ENCODE measurements around the gene PNLIPRP2.

PNLIPRP2 gene

GRCh38 chr10:116610443-116611152, 10.2 kb upstream of the PNLIPRP2 start:
- H3K9me3 ChIP-seq, result no peaks in the 10 kb centered on the region
- H3K36me3 ChIP-seq, result no peaks in the 10 kb centered on the region
- no peak overlapping the region for H3K4me3 ChIP-seq (ENCODE audit: low read depth, low read length)
- TF ChIP-seq CTCF (IDR thresholded peaks at IDR 0.05; ENCODE audit: low read depth, low read length), result no peak
- no peaks in the 10 kb centered on the region for H3K4me1 ChIP-seq
- no peaks in the 10 kb centered on the region for H3K27me3 ChIP-seq
- no peak for DNase-seq

- Histone ChIP-seq H3K27me3 (no peaks in the 10 kb centered on the region), H3K4me3 (ENCODE audit: low read depth, low read length) (no peak overlapping the region), H3K36me3 (no peaks in the 10 kb centered on the region), H3K4me1 (no peaks in the 10 kb centered on the region), H3K9me3 (no peaks in the 10 kb centered on the region)
- TF ChIP-seq CTCF (IDR thresholded peaks at IDR 0.05; ENCODE audit: low read depth, low read length), result no peak
- no peak for DNase-seq
These were observed 9.6 kb upstream of the PNLIPRP2 start for GRCh38 chr10:116611153-116611545.

- H3K9me3 ChIP-seq, result no peaks in the 10 kb centered on the region
- no peaks in the 10 kb centered on the region for H3K27me3 ChIP-seq
- no peak for DNase-seq
- no peak for TF ChIP-seq CTCF (IDR thresholded peaks at IDR 0.05; ENCODE audit: low read depth, low read length)
- no peaks in the 10 kb centered on the region for H3K36me3 ChIP-seq
- H3K4me1 ChIP-seq, result no peaks in the 10 kb centered on the region
- no peak overlapping the region for H3K4me3 ChIP-seq (ENCODE audit: low read depth, low read length)
These were observed 8.5 kb upstream of the PNLIPRP2 start for GRCh38 chr10:116612107-116612769.

GRCh38 chr10:116613471-116613870, 7.3 kb upstream of the PNLIPRP2 start:
- no peak for DNase-seq
- TF ChIP-seq CTCF (IDR thresholded peaks at IDR 0.05; ENCODE audit: low read depth, low read length), result no peak
- H3K36me3 ChIP-seq, result no peaks in the 10 kb centered on the region
- no peaks in the 10 kb centered on the region for H3K27me3 ChIP-seq
- no peaks in the 10 kb centered on the region for H3K9me3 ChIP-seq
- no peaks in the 10 kb centered on the region for H3K4me1 ChIP-seq
- no peak overlapping the region for H3K4me3 ChIP-seq (ENCODE audit: low read depth, low read length)

- H3K9me3 ChIP-seq, result no peaks in the 10 kb centered on the region
- H3K36me3 ChIP-seq, result no peaks in the 10 kb centered on the region
- DNase-seq, result no peak
- H3K27me3 ChIP-seq, result no peaks in the 10 kb centered on the region
- H3K4me1 ChIP-seq, result no peaks in the 10 kb centered on the region
- no peak for TF ChIP-seq CTCF (IDR thresholded peaks at IDR 0.05; ENCODE audit: low read depth, low read length)
- H3K4me3 ChIP-seq (ENCODE audit: low read depth, low read length), result no peak overlapping the region
These were observed 6.0 kb upstream of the PNLIPRP2 start for GRCh38 chr10:116614796-116615195.

- TF ChIP-seq CTCF (IDR thresholded peaks at IDR 0.05; ENCODE audit: low read depth, low read length), result no peak
- H3K9me3 ChIP-seq, result no peaks in the 10 kb centered on the region
- H3K4me1 ChIP-seq, result no peaks in the 10 kb centered on the region
- DNase-seq, result no peak
- no peaks in the 10 kb centered on the region for H3K27me3 ChIP-seq
- H3K4me3 ChIP-seq (ENCODE audit: low read depth, low read length), result no peak overlapping the region
- H3K36me3 ChIP-seq, result no peaks in the 10 kb centered on the region
These were observed 5.5 kb upstream of the PNLIPRP2 start for GRCh38 chr10:116615199-116615776.
